ENCODE results near the gene DYNC2LI1. TPM values are rescaled to one million over a fixed set of nuclear protein-coding genes. Genes with fewer than 3 reads are reported as not detected.

The DYNC2LI1 gene
- polyA plus RNA-seq, 2 of the 4 experiments (the other 2 are of a cell fraction) = 22.2 to 44.3 TPM

- no peak for FAIRE-seq
- POLR2A ChIA-PET = no interaction called here
- no peak for DNase-seq (ENCODE audit: low read depth in 1 of 2, low spot score in 1 of 2)
- WGBS (ENCODE audit: missing lambda C conversion rate) = 74% methylated on average over 5 of the region's 5 CpGs
- ATAC-seq = no peak
- TF ChIP-seq RNF2 (IDR thresholded peaks at IDR 0.05; ENCODE audit: borderline replicate concordance, low read depth) (no peak), FOXS1 (CRISPR knock-in tag; IDR thresholded peaks at IDR 0.05) (no peak), RCOR1 (IDR thresholded peaks at IDR 0.05; ENCODE audit: low read depth, low read length) (no peak), POLR2AphosphoS2 (conservative IDR thresholded peaks at IDR 0.05; ENCODE audit: low read length) (no peak), EP300 (IDR thresholded peaks at IDR 0.05) (no peak), MAZ (IDR thresholded peaks at IDR 0.05; ENCODE audit: borderline replicate concordance, low read depth, low read length) (no peak), MAFK (IDR thresholded peaks at IDR 0.05; ENCODE audit: partially characterized antibody) (no peak), ATOH8 (CRISPR knock-in tag; IDR thresholded peaks at IDR 0.05; ENCODE audit: low read depth) (no peak), MYC (IDR thresholded peaks at IDR 0.05; ENCODE audit: borderline replicate concordance, low read length) (no peak), GATA3 (IDR thresholded peaks at IDR 0.05; ENCODE audit: borderline replicate concordance) (no peak), KDM5A (IDR thresholded peaks at IDR 0.05) (no peak), CBX2 (IDR thresholded peaks at IDR 0.05; ENCODE audit: borderline replicate concordance, low read depth) (no peak), POLR2A (IDR thresholded peaks at IDR 0.05; ENCODE audit: low read length) (no peak)
- TF ChIP-seq, protein P1, sequence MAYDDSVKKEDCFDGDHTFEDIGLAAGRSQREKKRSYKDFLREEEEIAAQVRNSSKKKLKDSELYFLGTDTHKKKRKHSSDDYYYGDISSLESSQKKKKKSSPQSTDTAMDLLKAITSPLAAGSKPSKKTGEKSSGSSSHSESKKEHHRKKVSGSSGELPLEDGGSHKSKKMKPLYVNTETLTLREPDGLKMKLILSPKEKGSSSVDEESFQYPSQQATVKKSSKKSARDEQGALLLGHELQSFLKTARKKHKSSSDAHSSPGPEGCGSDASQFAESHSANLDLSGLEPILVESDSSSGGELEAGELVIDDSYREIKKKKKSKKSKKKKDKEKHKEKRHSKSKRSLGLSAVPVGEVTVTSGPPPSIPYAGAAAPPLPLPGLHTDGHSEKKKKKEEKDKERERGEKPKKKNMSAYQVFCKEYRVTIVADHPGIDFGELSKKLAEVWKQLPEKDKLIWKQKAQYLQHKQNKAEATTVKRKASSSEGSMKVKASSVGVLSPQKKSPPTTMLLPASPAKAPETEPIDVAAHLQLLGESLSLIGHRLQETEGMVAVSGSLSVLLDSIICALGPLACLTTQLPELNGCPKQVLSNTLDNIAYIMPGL (CRISPR knock-in tag; IDR thresholded peaks at IDR 0.05; ENCODE audit: borderline replicate concordance) = no peak
- TF ChIP-seq, protein P2, sequence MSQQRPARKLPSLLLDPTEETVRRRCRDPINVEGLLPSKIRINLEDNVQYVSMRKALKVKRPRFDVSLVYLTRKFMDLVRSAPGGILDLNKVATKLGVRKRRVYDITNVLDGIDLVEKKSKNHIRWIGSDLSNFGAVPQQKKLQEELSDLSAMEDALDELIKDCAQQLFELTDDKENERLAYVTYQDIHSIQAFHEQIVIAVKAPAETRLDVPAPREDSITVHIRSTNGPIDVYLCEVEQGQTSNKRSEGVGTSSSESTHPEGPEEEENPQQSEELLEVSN (IDR thresholded peaks at IDR 0.05; ENCODE audit: borderline replicate concordance, low read depth) = no peak
- TF ChIP-seq, protein P3, sequence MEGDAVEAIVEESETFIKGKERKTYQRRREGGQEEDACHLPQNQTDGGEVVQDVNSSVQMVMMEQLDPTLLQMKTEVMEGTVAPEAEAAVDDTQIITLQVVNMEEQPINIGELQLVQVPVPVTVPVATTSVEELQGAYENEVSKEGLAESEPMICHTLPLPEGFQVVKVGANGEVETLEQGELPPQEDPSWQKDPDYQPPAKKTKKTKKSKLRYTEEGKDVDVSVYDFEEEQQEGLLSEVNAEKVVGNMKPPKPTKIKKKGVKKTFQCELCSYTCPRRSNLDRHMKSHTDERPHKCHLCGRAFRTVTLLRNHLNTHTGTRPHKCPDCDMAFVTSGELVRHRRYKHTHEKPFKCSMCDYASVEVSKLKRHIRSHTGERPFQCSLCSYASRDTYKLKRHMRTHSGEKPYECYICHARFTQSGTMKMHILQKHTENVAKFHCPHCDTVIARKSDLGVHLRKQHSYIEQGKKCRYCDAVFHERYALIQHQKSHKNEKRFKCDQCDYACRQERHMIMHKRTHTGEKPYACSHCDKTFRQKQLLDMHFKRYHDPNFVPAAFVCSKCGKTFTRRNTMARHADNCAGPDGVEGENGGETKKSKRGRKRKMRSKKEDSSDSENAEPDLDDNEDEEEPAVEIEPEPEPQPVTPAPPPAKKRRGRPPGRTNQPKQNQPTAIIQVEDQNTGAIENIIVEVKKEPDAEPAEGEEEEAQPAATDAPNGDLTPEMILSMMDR (IDR thresholded peaks at IDR 0.05) = no peak
- Histone ChIP-seq H3K27ac (no peak overlapping the region), H3K4me3 (no peak overlapping the region), H3K4me1 (peaks cover 16% of the 10 kb centered on the region; the same call in 2 of the 3 replicates), H3K4me2 (no peak overlapping the region), H3K9me3 (no peaks in the 10 kb centered on the region)
- CTCF ChIA-PET = interaction anchor here (1.0 to 1.2 kb wide), 2 partner anchors 17 to 117 kb away, joined by 3 read pairs; no protein-coding TSS in a partner anchor
Observed at GRCh38 chr2:43729491-43730174, 44.2 kb upstream of the DYNC2LI1 start.

GRCh38 chr2:43731211-43731610 lies 42.6 kb upstream of the DYNC2LI1 start:
- no peak for FAIRE-seq
- H3K9me3 ChIP-seq = no peaks in the 10 kb centered on the region
- ChIA-PET CTCF (no interaction called here), POLR2A (no interaction called here)
- no peak for ATAC-seq
- H3K4me1 ChIP-seq = peaks cover 10% of the 10 kb centered on the region; the same call in 2 of the 3 replicates
- H3K27ac ChIP-seq = no peak overlapping the region
- 95% methylated on average over 1 of the region's 1 CpG for WGBS (ENCODE audit: missing lambda C conversion rate)
- H3K4me2 ChIP-seq = no peak overlapping the region
- H3K4me3 ChIP-seq = no peak overlapping the region
- DNase-seq (ENCODE audit: low read depth in 1 of 2, low spot score in 1 of 2) = no peak
- TF ChIP-seq EHMT2 (IDR thresholded peaks at IDR 0.05; ENCODE audit: low read depth) (no peak), ZSCAN20 (CRISPR knock-in tag; IDR thresholded peaks at IDR 0.05) (no peak), FOXS1 (CRISPR knock-in tag; IDR thresholded peaks at IDR 0.05) (no peak), CHD4 (IDR thresholded peaks at IDR 0.05; ENCODE audit: borderline replicate concordance) (no peak), ELK1 (IDR thresholded peaks at IDR 0.05; ENCODE audit: low read depth, low read length) (no peak), NFE2L2 (conservative IDR thresholded peaks at IDR 0.05; ENCODE audit: low read length) (no peak), BHLHE40 (IDR thresholded peaks at IDR 0.05; ENCODE audit: low read depth, low read length) (no peak), CBX2 (IDR thresholded peaks at IDR 0.05; ENCODE audit: borderline replicate concordance, low read depth) (no peak), RAD21 (conservative IDR thresholded peaks at IDR 0.05 in 1 of 2, IDR thresholded peaks at IDR 0.05 in 1 of 2) (no peak)
- TF ChIP-seq, protein P3 (IDR thresholded peaks at IDR 0.05) = no peak

All from A549 (cell line).